VCaP (cell line): ENCODE measurements around the gene IGF1R.

Experiments used
- H3K27ac ChIP-seq: fragments of 450-650 bp; 2 replicates; pipeline ENCODE4 v1.5.1; 2017
- TF ChIP-seq, protein P1 (sequence below): fragments of 450-650 bp; conservative IDR thresholded peaks from 2 replicates; pipeline ENCODE4 v1.5.1; 2017; ENCODE audit warnings: mild to moderate bottlenecking, moderate library complexity

The IGF1R gene

DNA sequence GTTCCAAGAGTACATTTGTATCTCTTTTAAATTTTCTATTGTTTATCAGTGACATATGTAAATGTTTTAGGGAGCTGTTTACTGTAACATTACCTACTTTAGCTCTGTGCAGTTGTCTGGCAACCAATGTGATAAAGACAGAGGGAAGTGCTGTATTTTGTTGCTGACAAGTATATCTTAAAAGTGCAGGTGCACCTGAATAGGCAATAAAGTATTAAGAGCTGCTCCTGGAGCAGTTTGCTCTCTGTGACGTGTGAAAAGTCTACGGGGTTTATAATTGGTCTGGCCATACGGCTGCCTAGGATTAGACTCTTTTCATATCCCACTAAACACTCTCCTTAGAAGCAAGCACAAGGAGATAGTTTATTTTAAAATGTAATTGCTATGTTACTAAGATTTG lies 178.3 kb downstream of the IGF1R start:
- H3K27ac ChIP-seq: peak overlapping the region; percentile 14; the same call in 1 of the 2 replicates
- TF ChIP-seq, protein P1, sequence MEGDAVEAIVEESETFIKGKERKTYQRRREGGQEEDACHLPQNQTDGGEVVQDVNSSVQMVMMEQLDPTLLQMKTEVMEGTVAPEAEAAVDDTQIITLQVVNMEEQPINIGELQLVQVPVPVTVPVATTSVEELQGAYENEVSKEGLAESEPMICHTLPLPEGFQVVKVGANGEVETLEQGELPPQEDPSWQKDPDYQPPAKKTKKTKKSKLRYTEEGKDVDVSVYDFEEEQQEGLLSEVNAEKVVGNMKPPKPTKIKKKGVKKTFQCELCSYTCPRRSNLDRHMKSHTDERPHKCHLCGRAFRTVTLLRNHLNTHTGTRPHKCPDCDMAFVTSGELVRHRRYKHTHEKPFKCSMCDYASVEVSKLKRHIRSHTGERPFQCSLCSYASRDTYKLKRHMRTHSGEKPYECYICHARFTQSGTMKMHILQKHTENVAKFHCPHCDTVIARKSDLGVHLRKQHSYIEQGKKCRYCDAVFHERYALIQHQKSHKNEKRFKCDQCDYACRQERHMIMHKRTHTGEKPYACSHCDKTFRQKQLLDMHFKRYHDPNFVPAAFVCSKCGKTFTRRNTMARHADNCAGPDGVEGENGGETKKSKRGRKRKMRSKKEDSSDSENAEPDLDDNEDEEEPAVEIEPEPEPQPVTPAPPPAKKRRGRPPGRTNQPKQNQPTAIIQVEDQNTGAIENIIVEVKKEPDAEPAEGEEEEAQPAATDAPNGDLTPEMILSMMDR: no peak

DNA sequence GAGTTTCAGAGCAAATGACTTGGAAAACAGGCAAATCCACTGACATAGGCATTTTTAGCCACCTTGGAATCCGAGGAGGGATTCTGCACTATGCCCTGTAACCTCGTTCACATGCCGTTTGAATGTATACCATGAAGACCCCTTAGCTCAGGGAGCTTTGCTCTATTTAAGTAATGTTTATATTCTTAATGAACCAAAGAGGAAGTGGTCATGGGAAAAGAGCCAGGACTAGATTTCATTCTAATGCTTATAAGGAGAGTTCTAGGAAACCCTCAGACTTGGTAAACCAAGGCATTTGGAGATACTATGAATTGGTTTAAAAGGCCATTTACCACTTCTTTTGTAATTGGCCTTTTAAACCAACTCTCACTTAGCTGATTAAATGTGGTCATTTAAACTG lies 178.9 kb downstream of the IGF1R start:
- TF ChIP-seq, protein P1: no peak
- peak overlapping the region; percentile 14; the same call in 1 of the 2 replicates for H3K27ac ChIP-seq

DNA sequence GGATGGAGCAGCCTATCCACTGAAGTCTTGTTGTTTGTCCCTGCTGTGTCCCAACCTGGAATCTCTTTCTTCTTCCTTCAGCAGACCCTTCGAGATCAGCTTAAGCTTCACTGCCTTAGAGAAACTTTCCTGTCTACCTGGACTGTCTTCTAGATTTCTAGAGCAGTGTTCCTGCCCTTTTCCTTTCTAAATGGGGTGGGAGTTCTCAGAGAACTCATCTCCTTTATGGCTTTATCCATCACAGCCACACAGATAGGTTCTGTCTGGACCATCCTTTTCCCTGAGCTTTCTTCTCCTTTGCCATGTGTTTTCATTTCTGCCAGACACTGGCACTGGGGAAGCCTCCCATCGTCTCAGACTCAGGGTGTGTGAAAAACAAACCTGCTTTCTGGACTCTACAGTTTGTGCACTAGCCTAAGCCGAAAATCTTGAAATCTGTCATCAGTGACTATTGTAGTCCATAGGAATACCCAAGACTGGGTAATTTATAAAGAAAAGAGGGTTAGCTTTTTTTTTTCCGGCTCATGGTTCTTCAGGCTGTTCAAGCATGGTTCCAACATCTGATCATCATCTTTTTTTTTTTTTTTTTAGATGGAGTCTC lies 181.8 kb downstream of the IGF1R start:
- TF ChIP-seq, protein P1: no peak
- no peak overlapping the region for H3K27ac ChIP-seq

DNA sequence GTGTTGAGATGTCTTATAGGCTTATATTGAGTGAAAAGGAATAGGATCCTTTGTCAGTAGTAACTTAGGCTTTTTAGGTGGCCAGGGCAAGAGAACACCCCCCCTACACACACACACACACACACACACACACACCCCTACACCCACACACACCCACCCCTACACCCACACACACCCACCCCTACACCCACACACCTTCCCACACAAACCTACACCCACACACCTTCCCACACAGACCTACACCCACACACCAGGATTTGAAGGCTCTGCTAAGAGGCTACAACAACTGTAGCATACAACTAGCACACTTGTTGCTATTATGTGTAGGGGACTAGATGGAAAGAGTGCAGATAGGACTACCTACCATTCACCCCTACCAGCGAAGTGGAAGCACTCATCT lies 186.6 kb downstream of the IGF1R start:
- TF ChIP-seq, protein P1: no peak
- no peak overlapping the region for H3K27ac ChIP-seq

DNA sequence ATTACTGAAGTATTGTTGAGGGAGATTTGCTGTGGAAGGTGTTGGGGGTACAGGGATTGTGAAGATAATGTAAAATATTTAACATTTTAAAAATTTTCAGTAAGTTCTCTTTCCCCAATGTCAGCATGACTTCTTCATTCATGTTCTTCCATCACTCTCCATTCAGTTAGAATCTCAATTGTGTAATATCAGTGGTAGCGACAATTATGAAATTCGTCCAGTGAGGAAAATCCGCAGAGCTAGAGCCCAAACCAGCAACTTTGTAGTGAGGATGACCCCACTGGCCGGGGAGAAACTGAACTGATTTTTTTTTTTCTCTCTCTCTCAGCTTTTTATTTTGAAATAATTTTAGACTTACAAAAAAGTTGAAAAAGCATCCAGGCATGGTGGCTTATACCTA lies 187.5 kb downstream of the IGF1R start:
- TF ChIP-seq, protein P1: no peak
- H3K27ac ChIP-seq: no peak overlapping the region

DNA sequence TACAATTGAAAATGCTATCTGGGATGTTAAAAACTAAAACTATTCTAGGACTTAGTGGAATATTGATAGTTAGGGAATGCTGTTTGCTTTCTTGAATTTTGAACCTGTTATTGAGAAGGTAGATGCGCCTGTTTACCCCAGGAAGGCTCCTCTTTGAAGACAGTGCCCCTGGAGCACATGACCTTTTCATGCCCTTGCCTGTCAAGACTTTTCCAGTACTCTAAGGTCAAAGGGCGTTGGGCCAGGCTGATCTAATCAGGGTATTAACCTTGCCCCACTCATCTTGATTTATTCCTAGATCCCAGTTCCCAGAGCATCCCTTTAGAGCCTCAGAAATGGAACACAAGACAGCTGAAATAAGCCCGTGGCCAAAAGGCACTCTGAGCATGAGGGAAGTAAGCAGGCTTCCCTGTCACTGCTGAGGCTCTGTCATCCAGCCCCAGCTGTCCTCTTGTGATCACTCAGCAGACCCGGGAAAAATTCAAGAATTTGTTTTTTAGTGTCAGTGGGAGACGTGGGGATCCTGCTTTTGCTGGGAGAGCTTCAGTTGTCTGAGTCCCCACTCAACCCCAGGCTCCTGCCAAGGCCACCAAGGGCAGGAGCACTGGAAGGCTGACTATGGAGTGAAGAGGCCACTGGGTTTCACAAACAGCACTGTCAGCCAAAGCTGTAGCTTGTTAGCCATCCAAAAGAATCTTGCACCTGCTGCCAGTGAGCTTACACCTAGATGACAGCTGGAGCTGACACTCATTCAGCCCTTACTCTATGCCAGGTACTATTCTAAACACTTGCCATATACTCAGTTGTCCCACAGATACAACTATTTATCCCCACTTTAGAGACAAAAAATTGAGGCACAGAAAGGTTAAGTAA lies 190.3 kb downstream of the IGF1R start:
- TF ChIP-seq, protein P1: no peak
- H3K27ac ChIP-seq: peak overlapping the region; percentile 5; the same call in 1 of the 2 replicates

DNA sequence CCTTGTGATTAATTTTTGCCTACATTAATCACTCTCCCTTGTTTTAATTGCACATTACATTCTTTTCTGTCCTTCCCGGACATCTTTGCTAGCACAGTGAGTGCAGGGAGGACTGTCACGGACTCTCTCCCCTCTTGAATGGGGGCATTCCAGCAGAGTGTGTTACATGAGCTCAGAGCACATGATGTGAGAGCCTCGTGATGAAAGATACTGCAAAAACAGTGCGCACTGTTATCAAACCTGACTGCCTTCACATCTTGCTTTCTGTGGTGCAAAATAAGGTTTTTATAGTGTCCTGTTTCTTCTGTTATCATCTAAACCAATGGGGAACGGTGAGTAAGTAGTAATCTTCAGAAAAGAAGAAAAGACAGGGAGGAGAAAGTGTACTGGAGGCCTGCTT lies 191.7 kb downstream of the IGF1R start:
- TF ChIP-seq, protein P1: no peak
- H3K27ac ChIP-seq: peak overlapping the region; percentile 99; the same call in 1 of the 2 replicates
